ENCODE measurements around the gene TNFRSF11A.

TNFRSF11A gene

DNA sequence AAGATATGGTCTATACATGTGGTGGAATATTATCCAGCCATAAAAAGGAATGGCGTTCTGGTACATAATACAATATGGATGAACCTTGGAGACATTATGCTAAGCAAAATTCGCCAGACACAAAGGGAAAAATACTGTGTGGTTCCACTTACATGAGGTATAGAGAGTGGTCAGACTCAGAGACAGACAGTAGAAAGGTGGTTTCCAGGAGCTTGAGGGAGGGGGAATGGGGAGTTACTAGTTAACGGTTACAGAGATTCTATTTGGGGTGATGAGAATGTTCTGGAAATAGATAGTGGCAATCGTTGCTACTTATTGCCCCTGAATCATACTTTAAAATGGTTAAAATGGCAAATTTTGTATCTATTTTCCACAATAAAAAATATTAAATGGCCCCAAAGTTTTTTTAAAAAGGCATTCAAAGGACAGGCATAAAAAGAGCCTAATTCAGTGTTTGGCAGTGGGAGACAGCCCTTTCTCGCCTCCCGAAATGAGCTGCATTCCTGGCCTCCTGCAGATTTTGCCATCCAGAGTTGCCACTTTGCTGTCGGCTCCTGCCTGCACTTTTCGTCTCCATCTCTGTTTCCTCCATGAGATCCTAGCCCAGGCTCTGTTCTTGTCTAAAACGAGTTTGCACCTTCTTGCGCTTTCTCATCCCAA, 13.5 kb downstream of the TNFRSF11A start:
- H3K27ac ChIP-seq (replicated peaks) = no peak overlapping the region
- TF ChIP-seq REST (IDR thresholded peaks at IDR 0.05; ENCODE audit: insufficient replicate concordance, low read depth) = no peak
- TF ChIP-seq CTCF (IDR thresholded peaks at IDR 0.05; ENCODE audit: insufficient read depth, low read length) = no peak
- TF ChIP-seq GABPA (IDR thresholded peaks at IDR 0.05; ENCODE audit: low read depth) = no peak
- no peak for TF ChIP-seq POLR2AphosphoS5 (IDR thresholded peaks at IDR 0.05; ENCODE audit: low read depth)
- TF ChIP-seq SPI1 (IDR thresholded peaks at IDR 0.05; ENCODE audit: borderline replicate concordance, low read depth) = no peak
- H3K4me3 ChIP-seq (replicated peaks; ENCODE audit: insufficient read depth, low read length) = no peak overlapping the region
- DNase-seq (ENCODE audit: low read depth in 1 of 2, low spot score in 1 of 2) = no peak
- H3K27me3 ChIP-seq (ENCODE audit: insufficient read depth, poor library complexity, severe bottlenecking) = peaks cover 4% of the 10 kb centered on the region

GRCh38 chr18:62339106-62339988, 14.2 kb downstream of the TNFRSF11A start:
- Histone ChIP-seq H3K4me3 (replicated peaks; ENCODE audit: insufficient read depth, low read length) (no peak overlapping the region), H3K27ac (replicated peaks) (no peak overlapping the region), H3K27me3 (ENCODE audit: insufficient read depth, poor library complexity, severe bottlenecking) (peaks cover 10% of the 10 kb centered on the region)
- peak in 1 of 2 experiments; percentile 55 for DNase-seq (ENCODE audit: low read depth in 1 of 2, low spot score in 1 of 2)
- no peak for TF ChIP-seq GABPA (IDR thresholded peaks at IDR 0.05; ENCODE audit: low read depth)
- no peak for TF ChIP-seq POLR2AphosphoS5 (IDR thresholded peaks at IDR 0.05; ENCODE audit: low read depth)
- no peak for TF ChIP-seq REST (IDR thresholded peaks at IDR 0.05; ENCODE audit: insufficient replicate concordance, low read depth)
- peak; percentile 92 for TF ChIP-seq SPI1 (IDR thresholded peaks at IDR 0.05; ENCODE audit: borderline replicate concordance, low read depth)

- H3K4me3 ChIP-seq (replicated peaks; ENCODE audit: insufficient read depth, low read length) = no peak overlapping the region
- TF ChIP-seq GABPA (IDR thresholded peaks at IDR 0.05; ENCODE audit: low read depth) = no peak
- no peak for TF ChIP-seq CTCF (IDR thresholded peaks at IDR 0.05; ENCODE audit: insufficient read depth, low read length)
- no peak for TF ChIP-seq SPI1 (IDR thresholded peaks at IDR 0.05; ENCODE audit: borderline replicate concordance, low read depth)
- TF ChIP-seq REST (IDR thresholded peaks at IDR 0.05; ENCODE audit: insufficient replicate concordance, low read depth) = no peak
- no peak for TF ChIP-seq POLR2AphosphoS5 (IDR thresholded peaks at IDR 0.05; ENCODE audit: low read depth)
- no peak for DNase-seq (ENCODE audit: low read depth in 1 of 2, low spot score in 1 of 2)
- peaks cover 10% of the 10 kb centered on the region for H3K27me3 ChIP-seq (ENCODE audit: insufficient read depth, poor library complexity, severe bottlenecking)
- no peak overlapping the region for H3K27ac ChIP-seq (replicated peaks)
These were observed 15.9 kb downstream of the TNFRSF11A start for GRCh38 chr18:62340996-62341395.

Measured in HL-60 (cell line).